SK-N-SH (cell line): ENCODE results near the gene CPLX3.

Experiments used
- CTCF ChIP-seq: fragments of 200-600 bp; sonication (generic); IDR thresholded peaks from 2 replicates; pipeline ENCODE4 v1.6.1; 2017; ENCODE audit warnings: antibody characterized with exemption, mild to moderate bottlenecking, moderate library complexity
- EP300 ChIP-seq, 2 experiments: IDR thresholded peaks; 2 replicates each; pipeline versions ENCODE4 v1.4.0 to v1.6.1; 2012; ENCODE audit warnings: borderline replicate concordance in 1 of 2, low read depth in 1 of 2, low read length in 1 of 2
- EZH2phosphoT487 ChIP-seq: fragments of 200-600 bp; sonication (generic); IDR thresholded peaks from 2 replicates; pipeline ENCODE4 v1.6.1; 2017; ENCODE audit warnings: low read depth, mixed run types, mild to moderate bottlenecking, antibody characterized with exemption, moderate library complexity, borderline replicate concordance
- FOXJ3 ChIP-seq: sonication (generic); formaldehyde crosslinking; IDR thresholded peaks from 2 replicates; pipeline ENCODE4 v1.5.1; 2020; ENCODE audit warnings: mild to moderate bottlenecking, missing genetic modification reagents
- MAX ChIP-seq: IDR thresholded peaks from 2 replicates; pipeline ENCODE4 v1.4.0; 2012; ENCODE audit warnings: low read depth
- MEF2A ChIP-seq: IDR thresholded peaks from 2 replicates; pipeline ENCODE4 v1.4.0; 2012; ENCODE audit warnings: low read depth, borderline replicate concordance
- NFIC ChIP-seq: IDR thresholded peaks from 2 replicates; pipeline ENCODE4 v1.4.0; 2012; ENCODE audit warnings: borderline replicate concordance
- NRF1 ChIP-seq: IDR thresholded peaks from 2 replicates; pipeline ENCODE4 v1.6.1; 2012; ENCODE audit warnings: low read depth, mild to moderate bottlenecking, low read length
- REST ChIP-seq: IDR thresholded peaks from 2 replicates; pipeline ENCODE4 v1.6.1; 2012; ENCODE audit warnings: mild to moderate bottlenecking, low read depth, low read length, moderate library complexity
- TAF1 ChIP-seq: IDR thresholded peaks from 2 replicates; pipeline ENCODE4 v1.6.1; 2012; ENCODE audit warnings: low read depth, mild to moderate bottlenecking, low read length, moderate library complexity, borderline replicate concordance
- TCF12 ChIP-seq: IDR thresholded peaks from 2 replicates; pipeline ENCODE4 v1.4.0; 2012
- TEAD4 ChIP-seq: IDR thresholded peaks from 2 replicates; pipeline ENCODE4 v1.4.0; 2012; ENCODE audit warnings: mild to moderate bottlenecking, borderline replicate concordance; ENCODE audit not compliant: insufficient read depth
- YY1 ChIP-seq: IDR thresholded peaks from 2 replicates; pipeline ENCODE4 v1.4.0; 2012; ENCODE audit warnings: low read depth, mild to moderate bottlenecking
- ZBTB33 ChIP-seq: IDR thresholded peaks from 2 replicates; pipeline ENCODE4 v1.4.0; 2012; ENCODE audit warnings: low read depth, borderline replicate concordance

- TF ChIP-seq CTCF, result no peak
- TF ChIP-seq MAX, result no peak
- no peak for TF ChIP-seq EP300 (IDR thresholded peaks at IDR 0.05; ENCODE audit: borderline replicate concordance in 1 of 2, low read depth in 1 of 2, low read length in 1 of 2)
- TF ChIP-seq TAF1, result no peak
- no peak for TF ChIP-seq YY1
- TF ChIP-seq TEAD4, result no peak
- no peak for TF ChIP-seq EZH2phosphoT487
- TF ChIP-seq NRF1, result no peak
- TF ChIP-seq TCF12, result no peak
- TF ChIP-seq FOXJ3 (CRISPR knock-in tag), result no peak
- TF ChIP-seq ZBTB33, result no peak
- no peak for TF ChIP-seq MEF2A
- TF ChIP-seq NFIC, result no peak
- no peak for TF ChIP-seq REST
Measured at GRCh38 chr15:74802290-74802689, 24.1 kb upstream of the CPLX3 start.
